Measurements from ENCODE around the gene ABCA12.

The ABCA12 gene

DNA sequence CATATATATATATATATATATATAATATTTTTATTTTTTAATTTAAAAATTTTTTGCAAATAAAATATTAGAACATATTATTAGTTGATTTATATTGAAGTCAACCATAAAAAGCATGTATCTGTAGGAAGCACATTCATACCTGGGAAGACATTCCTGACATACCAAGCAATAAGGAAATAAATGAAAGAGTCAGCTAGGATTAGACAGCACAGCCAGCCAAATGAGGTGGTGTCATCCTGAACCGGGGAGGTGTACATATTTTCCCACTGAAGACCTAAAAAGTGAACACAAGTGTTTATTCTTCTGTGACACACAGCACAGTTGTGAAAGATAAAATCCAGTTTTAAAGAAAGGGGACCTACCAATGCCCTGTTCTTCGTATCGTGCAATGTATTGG is 149.2 kb downstream of the ABCA12 start:
- no peak for DNase-seq (ENCODE audit: extremely low read depth in 1 of 2, low read depth in 1 of 2)

DNA sequence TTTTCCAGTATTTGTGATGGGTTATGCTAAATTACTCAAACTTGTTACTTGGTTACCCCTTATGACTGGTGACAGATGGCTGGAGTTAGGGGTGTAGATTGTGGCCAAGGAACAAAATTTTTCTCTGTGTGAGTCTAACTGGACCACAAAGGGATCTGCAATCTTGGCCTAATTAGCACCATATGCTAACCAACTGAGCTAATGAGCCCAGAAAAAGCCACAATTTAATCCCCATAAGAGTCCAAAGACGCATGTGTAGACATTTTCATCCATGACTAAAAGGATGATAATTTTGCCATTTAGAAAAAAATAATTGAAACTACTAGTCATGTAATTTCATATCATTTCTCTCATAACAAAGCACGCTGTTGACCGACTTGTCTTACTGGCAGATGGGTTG is 151.2 kb downstream of the ABCA12 start:
- no peak for DNase-seq (ENCODE audit: extremely low read depth in 1 of 2, low read depth in 1 of 2)

DNA sequence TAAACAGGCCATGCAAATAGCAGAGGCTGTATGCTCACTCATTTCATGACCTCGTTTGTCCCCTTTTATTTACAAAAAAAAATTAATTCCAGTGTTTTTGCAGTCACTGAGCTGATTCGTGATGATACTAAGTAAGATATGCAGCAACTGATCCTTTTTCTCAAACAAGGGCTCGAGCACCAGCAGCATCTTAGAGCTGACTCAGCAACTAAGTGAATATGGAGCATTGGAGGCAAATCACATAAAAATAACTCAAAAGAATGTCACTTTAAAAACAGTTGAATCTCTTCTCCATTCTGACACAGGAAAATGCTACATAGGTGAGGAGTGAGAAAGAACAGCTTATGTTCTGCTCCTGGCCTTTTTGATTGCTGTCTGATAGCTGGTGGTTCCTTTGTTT is 152.8 kb downstream of the ABCA12 start:
- DNase-seq (ENCODE audit: extremely low read depth in 1 of 2, low read depth in 1 of 2): no peak

DNA sequence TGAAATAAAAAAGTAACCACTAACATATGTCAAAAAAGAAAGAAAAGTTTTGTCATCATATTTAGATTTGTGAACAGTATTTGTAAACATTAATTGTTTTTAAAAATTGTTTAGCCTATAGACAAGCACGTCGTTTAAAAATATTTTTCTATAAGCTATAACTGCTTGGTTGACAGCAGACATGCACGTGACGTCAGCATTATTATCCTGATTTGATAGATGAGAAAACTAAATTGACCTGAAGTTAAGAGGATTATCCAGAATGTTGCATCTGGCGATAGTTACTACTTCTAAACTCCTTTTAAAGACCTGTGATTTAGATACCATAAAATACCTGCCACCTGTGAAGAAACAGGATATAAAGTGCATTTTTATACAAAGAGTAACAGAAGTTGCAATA is 172.0 kb downstream of the ABCA12 start:
- no peak for DNase-seq (ENCODE audit: extremely low read depth in 1 of 2, low read depth in 1 of 2)

DNA sequence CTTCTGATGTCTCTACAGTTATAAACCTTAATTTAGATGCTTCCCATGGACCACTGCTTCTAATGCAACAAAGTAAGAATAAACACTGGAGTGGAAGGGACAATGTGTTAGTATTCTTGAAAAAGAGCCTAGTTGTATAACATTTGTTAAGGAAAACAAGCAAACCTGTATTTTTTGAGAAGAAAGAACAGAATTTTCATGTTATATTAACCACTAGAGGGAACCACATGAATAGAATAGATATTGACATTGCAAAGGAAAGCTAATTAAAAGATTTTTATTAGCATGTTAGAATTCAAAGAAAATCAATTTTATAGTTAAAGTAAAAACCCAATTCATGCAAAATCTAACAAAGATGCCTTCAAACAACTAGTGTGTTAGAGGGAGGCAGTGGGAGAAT is 177.7 kb downstream of the ABCA12 start:
- no peak for DNase-seq (ENCODE audit: extremely low read depth in 1 of 2, low read depth in 1 of 2)

DNA sequence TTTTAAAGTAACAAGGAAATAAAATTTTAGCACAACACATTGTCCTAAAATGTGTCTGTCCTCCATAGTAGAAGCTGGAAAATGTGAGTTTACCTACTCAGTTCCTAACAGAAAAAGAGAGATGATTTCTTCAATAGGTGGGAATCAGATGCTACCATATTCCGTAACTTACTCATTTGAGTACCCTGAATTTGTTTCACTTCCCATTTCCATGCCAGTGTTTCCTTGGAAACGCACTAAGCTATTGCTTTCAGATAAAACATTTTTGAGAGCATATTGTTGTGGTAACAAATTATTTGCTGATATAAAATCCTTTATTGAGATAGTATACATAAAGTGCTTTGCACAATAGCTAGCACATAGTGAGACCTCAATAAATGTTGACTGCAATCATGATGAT is 191.5 kb downstream of the ABCA12 start:
- no peak for DNase-seq (ENCODE audit: extremely low read depth in 1 of 2, low read depth in 1 of 2)

DNA sequence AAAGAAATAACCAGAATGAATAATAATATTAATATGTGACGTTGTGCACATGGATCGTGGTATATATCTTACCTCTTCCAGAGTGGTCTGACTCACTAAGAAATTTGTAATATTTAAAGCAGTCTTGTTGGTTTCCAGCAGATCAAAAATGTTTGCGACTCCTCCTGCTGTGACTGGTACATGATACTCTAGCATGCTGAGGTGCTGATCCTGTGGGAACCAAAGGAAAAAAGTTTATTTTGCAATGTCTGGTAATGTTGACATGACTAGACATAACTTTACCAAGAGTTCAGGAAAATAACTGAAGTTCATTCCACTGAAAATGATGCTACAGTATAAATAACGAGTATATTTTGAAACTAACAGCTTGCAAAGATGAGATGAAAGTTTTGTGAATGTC is 204.4 kb downstream of the ABCA12 start:
- no peak for DNase-seq (ENCODE audit: extremely low read depth in 1 of 2, low read depth in 1 of 2)

DNA sequence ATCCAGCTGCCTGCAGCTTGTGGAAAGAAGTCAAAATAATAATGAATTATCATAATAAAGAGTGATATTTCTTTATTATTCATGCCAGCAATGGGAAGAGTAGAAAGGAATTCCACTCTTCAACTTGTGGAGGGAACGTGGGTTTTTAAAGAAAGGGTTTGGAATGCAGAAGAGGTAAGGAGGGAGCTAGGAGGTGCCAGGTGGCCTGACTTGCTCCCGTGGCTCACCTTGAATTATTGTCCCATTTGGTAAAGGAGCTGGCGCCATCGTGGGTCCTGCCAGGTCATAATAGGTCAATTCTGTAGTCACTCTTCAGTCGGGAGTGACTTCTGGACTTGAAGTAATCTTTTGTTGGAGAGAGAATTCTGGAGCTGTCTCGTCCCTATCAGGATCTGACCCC is 233.8 kb downstream of the ABCA12 start:
- no peak for DNase-seq (ENCODE audit: extremely low read depth in 1 of 2, low read depth in 1 of 2)

DNA sequence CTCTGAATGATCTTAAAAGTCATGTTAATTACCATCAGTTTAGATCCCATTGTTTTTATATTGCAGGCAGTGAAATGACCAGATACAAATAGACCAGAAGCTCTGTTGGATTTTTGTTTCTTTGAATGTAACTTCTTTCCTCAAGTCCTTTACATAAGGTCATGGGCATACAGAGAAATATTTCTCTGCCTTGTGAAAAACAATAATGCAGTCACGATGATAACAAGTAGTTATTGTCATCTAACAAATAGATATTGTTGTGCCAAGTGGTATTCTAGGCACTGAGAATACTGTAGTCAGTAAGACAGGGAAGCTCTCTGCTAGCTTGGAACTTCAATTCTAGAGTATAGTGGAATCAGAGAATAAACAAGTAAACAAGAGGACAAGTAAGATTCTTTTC is 234.2 kb downstream of the ABCA12 start:
- DNase-seq (ENCODE audit: extremely low read depth in 1 of 2, low read depth in 1 of 2): no peak

DNA sequence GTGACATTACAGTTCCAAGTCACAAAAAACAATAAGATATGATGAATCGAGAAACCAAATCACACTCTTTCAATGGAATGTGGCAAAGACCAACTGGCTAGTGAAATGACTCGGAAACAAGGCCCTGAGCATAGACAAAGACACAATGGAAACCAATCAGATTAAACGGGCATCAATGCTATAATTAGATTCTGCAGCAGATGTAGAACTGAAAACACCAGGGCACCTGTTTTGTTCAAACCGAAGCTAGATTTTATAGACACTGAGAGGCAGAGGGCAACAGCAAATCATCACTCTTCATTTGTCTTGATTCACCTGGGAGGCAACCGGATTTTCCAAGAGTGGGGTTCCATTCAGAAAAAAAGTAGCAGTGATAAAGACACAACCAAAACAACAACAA is 236.1 kb downstream of the ABCA12 start:
- no peak for DNase-seq (ENCODE audit: extremely low read depth in 1 of 2, low read depth in 1 of 2)

DNA sequence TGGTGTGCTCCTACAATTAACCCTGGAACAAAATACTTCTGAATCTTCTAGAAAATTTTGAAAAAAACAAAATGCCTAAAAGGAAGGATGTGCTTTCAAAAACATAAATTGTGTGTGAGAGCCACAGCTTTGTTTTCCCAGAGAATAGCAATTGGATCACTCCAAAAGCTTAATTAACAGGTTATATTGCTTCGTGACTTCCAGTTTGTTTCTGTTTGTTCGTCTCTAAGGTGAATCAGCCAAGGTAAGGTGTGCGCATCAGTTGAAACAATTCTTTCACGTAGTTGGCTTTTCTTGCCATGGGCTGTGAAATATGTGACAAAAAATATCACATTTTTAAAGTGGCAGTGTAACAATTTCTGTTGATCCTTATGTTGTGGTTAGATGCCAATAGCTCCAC is 238.7 kb downstream of the ABCA12 start:
- DNase-seq (ENCODE audit: extremely low read depth in 1 of 2, low read depth in 1 of 2): no peak

DNA sequence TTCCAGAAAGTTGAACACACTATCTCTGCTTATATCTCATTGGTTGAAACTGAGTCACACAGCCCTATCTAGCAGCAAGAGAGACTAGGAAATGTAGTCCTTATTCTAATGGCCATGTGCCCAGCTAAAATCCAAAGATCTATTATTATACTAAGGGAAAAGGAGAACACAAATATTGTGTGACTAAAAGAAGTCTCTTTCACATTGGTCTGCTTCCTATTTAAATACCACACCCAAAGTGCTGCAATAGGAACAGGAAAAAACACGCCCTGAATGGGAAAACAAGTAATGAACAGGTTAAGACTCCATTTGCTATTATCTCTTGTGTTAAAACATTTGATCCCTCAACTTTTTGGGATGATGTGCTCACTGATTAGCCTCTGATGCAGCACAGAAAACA is 242.2 kb downstream of the ABCA12 start:
- no peak for DNase-seq (ENCODE audit: extremely low read depth in 1 of 2, low read depth in 1 of 2)

DNA sequence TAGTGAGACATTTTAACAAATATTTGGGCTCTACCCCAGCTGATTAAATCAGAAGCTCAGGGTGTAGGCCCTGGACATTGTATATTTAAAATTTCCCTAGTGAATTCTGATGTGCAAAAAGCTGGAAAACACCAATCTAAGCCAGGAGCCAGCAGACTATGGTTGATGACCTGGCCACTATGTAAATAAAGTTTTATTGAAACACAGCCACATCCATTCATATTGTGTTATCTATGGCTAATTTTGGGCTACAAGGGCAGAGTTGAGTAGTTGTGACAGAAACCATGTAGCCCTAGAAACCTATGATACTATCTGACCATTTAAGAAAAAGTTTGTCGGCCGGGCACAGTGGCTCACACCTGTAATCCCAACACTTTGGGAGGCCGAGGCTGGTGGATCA is 243.0 kb downstream of the ABCA12 start:
- DNase-seq (ENCODE audit: extremely low read depth in 1 of 2, low read depth in 1 of 2): no peak

DNA sequence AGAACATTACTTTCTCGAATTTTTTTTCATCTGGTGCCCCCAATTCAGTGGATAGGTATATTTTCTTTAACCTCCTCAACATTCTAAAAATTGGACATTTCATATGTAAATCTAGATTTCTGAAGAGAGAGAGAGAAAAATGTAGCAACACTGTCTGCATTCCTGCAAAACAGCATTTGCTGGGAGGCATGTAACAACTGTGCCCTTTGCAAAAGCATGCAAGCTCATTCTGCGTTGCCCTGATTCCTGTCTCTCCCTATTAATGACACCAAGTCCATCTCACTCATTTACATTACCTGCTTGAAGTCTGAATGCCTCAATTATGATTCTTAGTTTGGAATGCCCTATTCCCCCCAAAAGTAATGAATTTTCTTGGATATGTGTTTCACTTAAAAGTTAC is 249.1 kb downstream of the ABCA12 start:
- no peak for DNase-seq (ENCODE audit: extremely low read depth in 1 of 2, low read depth in 1 of 2)

DNA sequence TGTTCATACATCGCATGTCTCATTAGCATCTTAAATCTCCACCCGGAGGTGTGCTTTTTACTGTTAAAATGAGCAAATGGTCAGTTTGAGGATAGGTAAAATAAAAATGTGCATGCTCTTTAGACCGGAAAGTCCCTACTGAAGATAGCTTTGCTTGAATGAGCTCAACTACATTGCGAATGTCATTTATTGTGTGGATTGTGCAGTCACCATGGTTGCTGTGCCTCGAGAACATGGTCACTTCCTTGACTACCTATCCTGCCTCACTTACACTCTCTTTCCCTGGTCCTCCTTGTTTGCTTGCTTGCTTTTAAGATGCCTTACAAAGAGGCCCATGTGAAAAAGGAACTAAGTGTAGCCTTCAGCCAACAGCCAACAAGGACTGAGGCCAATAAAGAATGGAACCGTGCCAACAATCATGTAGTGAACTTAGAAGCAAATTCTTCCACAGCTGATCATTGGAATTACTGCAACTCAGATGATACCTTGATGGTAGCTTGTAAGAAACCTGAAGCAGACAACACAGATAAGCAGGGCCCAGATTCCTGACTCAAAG is 256.7 kb downstream of the ABCA12 start:
- DNase-seq (ENCODE audit: extremely low read depth in 1 of 2, low read depth in 1 of 2): no peak

Data from activated CD8-positive, alpha-beta memory T cell treated with anti-CD3 and anti-CD28 coated beads for 1 hour (primary cell).